GM12872 (cell line): ENCODE results near the gene INHA.

Experiments used
- CTCF ChIP-seq: IDR thresholded peaks from 3 replicates; pipeline ENCODE4 v1.5.1; 2011; ENCODE audit warnings: low read depth, mild to moderate bottlenecking, low read length, moderate library complexity; ENCODE audit not compliant: insufficient read depth

Gene INHA

DNA sequence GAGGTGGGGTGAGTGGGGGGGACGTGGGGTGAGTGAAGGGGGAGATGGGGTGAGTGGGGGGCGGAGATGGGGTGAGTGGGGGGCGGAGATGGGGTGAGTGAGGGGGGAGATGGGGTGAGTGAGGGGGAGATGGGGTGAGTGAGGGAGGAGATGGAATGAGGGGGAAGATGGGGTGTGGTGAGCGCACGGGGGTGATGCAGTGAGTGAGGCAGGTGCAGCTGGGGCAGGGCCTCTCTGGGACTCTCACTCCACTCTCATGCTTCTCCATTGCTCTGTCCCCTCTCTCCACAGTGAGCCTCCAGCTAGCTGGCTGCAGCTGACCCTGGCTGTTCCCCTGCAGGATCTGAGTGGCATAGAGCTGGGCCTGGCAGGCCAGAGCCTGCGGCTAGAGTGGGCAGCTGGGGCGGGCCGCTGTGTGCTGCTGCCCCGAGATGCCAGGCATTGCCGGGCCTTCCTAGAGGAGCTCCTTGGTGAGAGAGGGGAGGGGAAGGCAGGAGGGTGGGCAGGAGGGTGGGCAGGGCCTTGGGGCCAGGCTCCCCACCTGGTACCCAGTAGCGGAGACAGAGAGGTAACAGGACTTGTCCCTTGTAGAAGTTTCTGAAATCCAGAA lies 41.5 kb downstream of the INHA start:
- TF ChIP-seq CTCF, result no peak

- TF ChIP-seq CTCF, result no peak
Observed at GRCh38 chr2:219614076-219614860, 42.2 kb downstream of the INHA start.

DNA sequence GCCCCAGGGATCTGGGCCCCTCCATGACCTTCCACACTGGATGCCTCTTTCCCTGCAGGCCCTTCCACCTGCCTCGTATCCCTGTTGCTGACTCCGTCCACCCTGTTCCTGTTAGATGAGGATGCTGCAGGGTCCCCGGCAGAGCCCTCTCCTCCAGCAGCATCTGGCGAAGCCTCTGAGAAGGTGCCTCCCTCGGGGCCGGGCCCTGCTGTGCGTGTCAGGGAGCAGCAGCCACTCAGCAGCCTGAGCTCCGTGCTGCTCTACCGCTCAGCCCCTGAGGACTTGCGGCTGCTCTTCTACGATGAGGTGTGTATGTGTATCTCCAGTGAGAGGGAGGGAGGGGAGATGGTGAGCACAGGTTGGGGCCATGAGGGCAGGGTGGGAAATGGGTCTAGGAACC lies 42.9 kb downstream of the INHA start:
- no peak for TF ChIP-seq CTCF

DNA sequence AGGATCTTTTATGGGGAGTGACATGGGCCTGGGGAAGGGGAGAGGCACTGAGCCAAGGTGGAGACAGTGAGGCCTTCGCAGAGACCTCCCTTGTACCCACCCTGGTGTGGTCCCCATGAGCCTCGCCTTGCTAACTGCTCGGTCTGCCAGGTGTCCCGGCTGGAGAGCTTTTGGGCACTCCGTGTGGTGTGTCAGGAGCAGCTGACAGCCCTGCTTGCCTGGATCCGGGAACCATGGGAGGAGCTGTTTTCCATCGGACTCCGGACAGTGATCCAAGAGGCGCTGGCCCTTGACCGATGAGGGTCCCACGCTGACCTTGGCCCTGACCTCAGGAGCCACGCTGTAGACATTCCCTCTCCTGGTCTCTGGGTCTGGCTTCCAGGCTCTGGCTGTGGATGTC lies 43.8 kb downstream of the INHA start:
- TF ChIP-seq CTCF, result no peak

GRCh38 chr2:219616550-219616949 lies 44.4 kb downstream of the INHA start:
- TF ChIP-seq CTCF, result no peak

DNA sequence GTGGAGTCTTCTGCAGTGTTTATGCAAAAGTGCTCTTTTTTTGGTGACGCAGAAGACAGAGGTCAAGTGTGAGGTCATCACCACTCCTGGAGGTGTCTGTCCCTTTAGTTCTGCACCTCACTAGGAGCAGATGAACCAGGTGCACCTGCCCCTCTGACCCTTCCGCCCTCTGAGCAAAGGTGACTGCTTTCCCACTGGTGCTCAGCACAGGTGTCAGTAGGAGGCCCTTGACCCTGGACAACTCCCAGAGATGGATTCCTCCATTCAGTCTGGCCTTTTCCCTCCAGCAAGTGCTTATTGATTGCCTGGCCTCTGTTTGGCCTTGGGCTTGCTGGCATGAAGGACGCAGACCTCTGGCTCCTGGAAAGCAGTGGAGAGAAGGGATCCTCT lies 46.6 kb downstream of the INHA start:
- TF ChIP-seq CTCF, result no peak

DNA sequence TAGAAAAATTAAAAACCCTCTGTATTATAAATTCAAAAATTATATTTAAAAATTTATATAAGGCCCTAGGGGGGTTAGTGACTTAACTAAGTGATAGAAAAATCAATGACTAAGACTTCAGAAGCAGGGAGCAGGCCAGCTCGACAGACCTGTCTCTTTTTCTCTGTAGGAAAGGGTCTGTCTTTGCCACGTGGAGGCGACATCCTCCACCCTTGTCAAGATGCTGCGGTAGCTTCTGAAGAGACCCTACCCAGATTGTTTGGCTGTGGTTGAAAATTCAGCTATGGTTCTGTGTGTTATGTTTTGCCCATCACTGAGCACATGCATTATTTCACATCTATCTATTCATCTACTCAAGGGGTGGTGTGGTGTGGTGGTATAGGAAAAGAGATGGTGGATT lies 47.1 kb downstream of the INHA start:
- TF ChIP-seq CTCF, result no peak
